ENCODE results near the gene SLC36A4.

- TF ChIP-seq CREB1 (IDR thresholded peaks at IDR 0.05; ENCODE audit: low read depth) (no peak), RAD21 (IDR thresholded peaks at IDR 0.05; ENCODE audit: low read depth) (no peak), EP300 (IDR thresholded peaks at IDR 0.05; ENCODE audit: borderline replicate concordance) (no peak), REST (IDR thresholded peaks at IDR 0.05; ENCODE audit: low read depth) (no peak), TAF1 (IDR thresholded peaks at IDR 0.05; ENCODE audit: low read depth) (no peak), NFIC (IDR thresholded peaks at IDR 0.05) (no peak), EGR1 (IDR thresholded peaks at IDR 0.05) (no peak), YY1 (IDR thresholded peaks at IDR 0.05; ENCODE audit: low read depth) (no peak), USF1 (IDR thresholded peaks at IDR 0.05) (no peak), MAX (IDR thresholded peaks at IDR 0.05) (no peak), FOXM1 (IDR thresholded peaks at IDR 0.05; ENCODE audit: borderline replicate concordance, low read depth) (no peak)
These were observed 14.3 kb upstream of the SLC36A4 start for GRCh38 chr11:93212094-93212493.

All from Ishikawa (cell line).